ENCODE measurements around the gene DLGAP1. TPM values are rescaled to one million over a fixed set of nuclear protein-coding genes. Genes with fewer than 3 reads are reported as not detected.

Gene DLGAP1
- total and polyA plus RNA-seq, 4 donors, result 0.06 to 1.2 (median 0.17) TPM; not detected in 1

DNA sequence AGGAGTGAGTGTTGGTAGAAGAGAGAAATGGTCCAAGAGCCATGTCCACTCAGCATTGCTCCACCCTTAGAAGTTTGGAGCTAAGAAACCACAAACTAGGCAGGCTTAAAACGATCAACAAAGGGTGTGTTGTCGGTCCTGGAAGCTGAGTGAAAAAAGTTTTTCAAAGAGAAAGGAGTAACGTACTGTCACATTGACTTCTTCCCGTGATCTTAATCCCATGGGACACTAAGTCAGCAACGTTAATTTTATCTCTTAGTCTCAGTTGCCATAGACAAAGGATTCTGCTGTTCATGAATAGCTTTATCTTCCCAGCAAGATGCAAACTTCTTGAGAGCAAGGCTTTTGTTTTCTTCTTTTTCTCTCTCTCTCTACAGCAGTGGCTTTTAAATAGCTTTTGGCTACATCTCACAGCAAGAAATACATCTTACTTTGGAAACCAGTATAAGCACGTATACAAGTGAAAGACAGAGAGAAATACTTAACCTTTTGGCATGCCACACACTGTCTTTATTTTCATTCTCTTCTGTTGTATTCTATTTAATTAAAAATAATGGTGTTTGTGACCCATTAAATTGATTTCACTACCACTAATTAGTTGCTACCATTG, 627.8 kb downstream of the DLGAP1 start:
- Histone ChIP-seq H3K9ac (ENCODE audit: low read depth in 1 of 2, low read length in 2 of 2) (no peak overlapping the region), H3K27ac (ENCODE audit: low read depth in 1 of 2, low read length in 2 of 2) (no peak overlapping the region), H3K27me3 (ENCODE audit: control insufficient read depth in 4 of 4, insufficient read depth in 4 of 4, low read length in 3 of 4) (no peaks in the 10 kb centered on the region), H3K4me3 (ENCODE audit: low read depth in 1 of 3, low read length in 3 of 3) (no peak overlapping the region), H3K36me3 (ENCODE audit: control insufficient read depth in 4 of 4, insufficient read depth in 3 of 4, low read depth in 1 of 4, low read length in 3 of 4) (no peaks in the 10 kb centered on the region), H3K9me3 (ENCODE audit: control insufficient read depth in 4 of 4, low read length in 3 of 4) (no peaks in the 10 kb centered on the region), H3K4me1 (ENCODE audit: control insufficient read depth in 4 of 4, insufficient read depth in 4 of 4, low read length in 3 of 4) (no peaks in the 10 kb centered on the region)
- 65% methylated on average over 6 of the region's 6 CpGs for whole genome bisulfite sequencing
- TF ChIP-seq GABPA (IDR thresholded peaks at IDR 0.05 in 1 of 2, conservative IDR thresholded peaks at IDR 0.05 in 1 of 2) (no peak), EGR1 (IDR thresholded peaks at IDR 0.05; ENCODE audit: low read depth in 2 of 2) (no peak), TAF1 (conservative IDR thresholded peaks at IDR 0.05) (no peak), RAD21 (IDR thresholded peaks at IDR 0.05) (no peak), HNF4G (IDR thresholded peaks at IDR 0.05) (no peak), SP1 (IDR thresholded peaks at IDR 0.05) (no peak)
- TF ChIP-seq, protein P1, sequence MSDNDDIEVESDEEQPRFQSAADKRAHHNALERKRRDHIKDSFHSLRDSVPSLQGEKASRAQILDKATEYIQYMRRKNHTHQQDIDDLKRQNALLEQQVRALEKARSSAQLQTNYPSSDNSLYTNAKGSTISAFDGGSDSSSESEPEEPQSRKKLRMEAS (IDR thresholded peaks at IDR 0.05), result no peak
- TF ChIP-seq, protein P2, sequence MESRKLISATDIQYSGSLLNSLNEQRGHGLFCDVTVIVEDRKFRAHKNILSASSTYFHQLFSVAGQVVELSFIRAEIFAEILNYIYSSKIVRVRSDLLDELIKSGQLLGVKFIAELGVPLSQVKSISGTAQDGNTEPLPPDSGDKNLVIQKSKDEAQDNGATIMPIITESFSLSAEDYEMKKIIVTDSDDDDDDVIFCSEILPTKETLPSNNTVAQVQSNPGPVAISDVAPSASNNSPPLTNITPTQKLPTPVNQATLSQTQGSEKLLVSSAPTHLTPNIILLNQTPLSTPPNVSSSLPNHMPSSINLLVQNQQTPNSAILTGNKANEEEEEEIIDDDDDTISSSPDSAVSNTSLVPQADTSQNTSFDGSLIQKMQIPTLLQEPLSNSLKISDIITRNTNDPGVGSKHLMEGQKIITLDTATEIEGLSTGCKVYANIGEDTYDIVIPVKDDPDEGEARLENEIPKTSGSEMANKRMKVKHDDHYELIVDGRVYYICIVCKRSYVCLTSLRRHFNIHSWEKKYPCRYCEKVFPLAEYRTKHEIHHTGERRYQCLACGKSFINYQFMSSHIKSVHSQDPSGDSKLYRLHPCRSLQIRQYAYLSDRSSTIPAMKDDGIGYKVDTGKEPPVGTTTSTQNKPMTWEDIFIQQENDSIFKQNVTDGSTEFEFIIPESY (IDR thresholded peaks at IDR 0.05), result no peak
- TF ChIP-seq, protein P3, sequence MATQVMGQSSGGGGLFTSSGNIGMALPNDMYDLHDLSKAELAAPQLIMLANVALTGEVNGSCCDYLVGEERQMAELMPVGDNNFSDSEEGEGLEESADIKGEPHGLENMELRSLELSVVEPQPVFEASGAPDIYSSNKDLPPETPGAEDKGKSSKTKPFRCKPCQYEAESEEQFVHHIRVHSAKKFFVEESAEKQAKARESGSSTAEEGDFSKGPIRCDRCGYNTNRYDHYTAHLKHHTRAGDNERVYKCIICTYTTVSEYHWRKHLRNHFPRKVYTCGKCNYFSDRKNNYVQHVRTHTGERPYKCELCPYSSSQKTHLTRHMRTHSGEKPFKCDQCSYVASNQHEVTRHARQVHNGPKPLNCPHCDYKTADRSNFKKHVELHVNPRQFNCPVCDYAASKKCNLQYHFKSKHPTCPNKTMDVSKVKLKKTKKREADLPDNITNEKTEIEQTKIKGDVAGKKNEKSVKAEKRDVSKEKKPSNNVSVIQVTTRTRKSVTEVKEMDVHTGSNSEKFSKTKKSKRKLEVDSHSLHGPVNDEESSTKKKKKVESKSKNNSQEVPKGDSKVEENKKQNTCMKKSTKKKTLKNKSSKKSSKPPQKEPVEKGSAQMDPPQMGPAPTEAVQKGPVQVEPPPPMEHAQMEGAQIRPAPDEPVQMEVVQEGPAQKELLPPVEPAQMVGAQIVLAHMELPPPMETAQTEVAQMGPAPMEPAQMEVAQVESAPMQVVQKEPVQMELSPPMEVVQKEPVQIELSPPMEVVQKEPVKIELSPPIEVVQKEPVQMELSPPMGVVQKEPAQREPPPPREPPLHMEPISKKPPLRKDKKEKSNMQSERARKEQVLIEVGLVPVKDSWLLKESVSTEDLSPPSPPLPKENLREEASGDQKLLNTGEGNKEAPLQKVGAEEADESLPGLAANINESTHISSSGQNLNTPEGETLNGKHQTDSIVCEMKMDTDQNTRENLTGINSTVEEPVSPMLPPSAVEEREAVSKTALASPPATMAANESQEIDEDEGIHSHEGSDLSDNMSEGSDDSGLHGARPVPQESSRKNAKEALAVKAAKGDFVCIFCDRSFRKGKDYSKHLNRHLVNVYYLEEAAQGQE (IDR thresholded peaks at IDR 0.05), result no peak
- no peak for DNase-seq (ENCODE audit: low spot score)

DNA sequence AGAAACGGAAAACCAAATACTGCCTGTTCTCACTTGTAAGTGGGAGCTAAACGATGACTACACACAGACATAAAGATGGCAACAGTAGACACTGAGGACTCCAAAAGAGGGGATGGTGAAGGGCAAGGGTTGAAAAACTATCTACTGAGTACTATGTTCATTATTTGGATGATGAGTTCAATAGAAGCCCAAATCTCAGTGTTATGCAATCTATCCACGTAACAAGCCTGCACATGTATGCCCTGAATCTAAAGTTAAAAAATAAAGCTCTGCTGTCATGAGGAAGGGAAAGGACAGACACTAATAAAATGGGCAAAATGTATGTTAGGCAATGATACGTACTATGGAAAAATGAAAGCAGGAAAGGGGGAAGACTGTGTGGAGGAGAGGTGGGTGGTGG, 629.1 kb downstream of the DLGAP1 start:
- H3K9ac ChIP-seq (ENCODE audit: low read depth in 1 of 2, low read length in 2 of 2), result no peak overlapping the region
- no peaks in the 10 kb centered on the region for H3K9me3 ChIP-seq (ENCODE audit: control insufficient read depth in 4 of 4, low read length in 3 of 4)
- no peak for DNase-seq (ENCODE audit: low spot score)
- no peaks in the 10 kb centered on the region for H3K27me3 ChIP-seq (ENCODE audit: control insufficient read depth in 4 of 4, insufficient read depth in 4 of 4, low read length in 3 of 4)
- no peak for TF ChIP-seq HNF4A (conservative IDR thresholded peaks at IDR 0.05)
- TF ChIP-seq GABPA (IDR thresholded peaks at IDR 0.05 in 1 of 2, conservative IDR thresholded peaks at IDR 0.05 in 1 of 2), result no peak
- TF ChIP-seq, protein P4, sequence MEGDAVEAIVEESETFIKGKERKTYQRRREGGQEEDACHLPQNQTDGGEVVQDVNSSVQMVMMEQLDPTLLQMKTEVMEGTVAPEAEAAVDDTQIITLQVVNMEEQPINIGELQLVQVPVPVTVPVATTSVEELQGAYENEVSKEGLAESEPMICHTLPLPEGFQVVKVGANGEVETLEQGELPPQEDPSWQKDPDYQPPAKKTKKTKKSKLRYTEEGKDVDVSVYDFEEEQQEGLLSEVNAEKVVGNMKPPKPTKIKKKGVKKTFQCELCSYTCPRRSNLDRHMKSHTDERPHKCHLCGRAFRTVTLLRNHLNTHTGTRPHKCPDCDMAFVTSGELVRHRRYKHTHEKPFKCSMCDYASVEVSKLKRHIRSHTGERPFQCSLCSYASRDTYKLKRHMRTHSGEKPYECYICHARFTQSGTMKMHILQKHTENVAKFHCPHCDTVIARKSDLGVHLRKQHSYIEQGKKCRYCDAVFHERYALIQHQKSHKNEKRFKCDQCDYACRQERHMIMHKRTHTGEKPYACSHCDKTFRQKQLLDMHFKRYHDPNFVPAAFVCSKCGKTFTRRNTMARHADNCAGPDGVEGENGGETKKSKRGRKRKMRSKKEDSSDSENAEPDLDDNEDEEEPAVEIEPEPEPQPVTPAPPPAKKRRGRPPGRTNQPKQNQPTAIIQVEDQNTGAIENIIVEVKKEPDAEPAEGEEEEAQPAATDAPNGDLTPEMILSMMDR (IDR thresholded peaks at IDR 0.05; ENCODE audit: low read depth, low read length, missing input control), result no peak
- no peak for TF ChIP-seq SP1 (IDR thresholded peaks at IDR 0.05)
- no peak for TF ChIP-seq RXRA (IDR thresholded peaks at IDR 0.05)
- no peak for TF ChIP-seq TAF1 (conservative IDR thresholded peaks at IDR 0.05)
- no peak for TF ChIP-seq JUND (IDR thresholded peaks at IDR 0.05)
- TF ChIP-seq EGR1 (IDR thresholded peaks at IDR 0.05; ENCODE audit: low read depth in 2 of 2), result no peak
- H3K27ac ChIP-seq (ENCODE audit: low read depth in 1 of 2, low read length in 2 of 2), result no peak overlapping the region
- H3K4me1 ChIP-seq (ENCODE audit: control insufficient read depth in 4 of 4, insufficient read depth in 4 of 4, low read length in 3 of 4), result no peaks in the 10 kb centered on the region
- WGBS, result 90% methylated on average over 4 of the region's 4 CpGs
- no peaks in the 10 kb centered on the region for H3K36me3 ChIP-seq (ENCODE audit: control insufficient read depth in 4 of 4, insufficient read depth in 3 of 4, low read depth in 1 of 4, low read length in 3 of 4)
- H3K4me3 ChIP-seq (ENCODE audit: low read depth in 1 of 3, low read length in 3 of 3), result no peak overlapping the region

Data from liver (tissue), 9 donors.